AML-193 (cell line): ENCODE results near the gene FRG2.
"Not testable (repeated sequence)": the region's sequence is repeated elsewhere in the genome, so short reads cannot be mapped to it uniquely, and the experiment has no call there.

ENCODE experiments used
- DNase-seq, 2 experiments: peaks; one replicate each; lab custom pipeline; 2025; lab: John Stamatoyannopoulos, UW

FRG2 gene

GRCh38 chr4:190027156-190027555 lies at the start of gene FRG2:
TSS of gene FRG2 (minus strand) at chr4:190027256. CDS start at chr4:190027204, 52 bp downstream.
- DNase-seq, result not testable (repeated sequence)

GRCh38 chr4:190068351-190068750 lies 41.3 kb upstream of the FRG2 start:
- DNase-seq, result not testable (repeated sequence)

GRCh38 chr4:190064805-190065204 lies 37.7 kb upstream of the FRG2 start:
- not testable (repeated sequence) for DNase-seq

GRCh38 chr4:190064342-190064741 lies 37.3 kb upstream of the FRG2 start, which contains the start of gene DBET:
TSS of gene DBET (plus strand) at chr4:190064502.
- DNase-seq, result not testable (repeated sequence)

- not testable (repeated sequence) for DNase-seq
Measured at GRCh38 chr4:190058997-190059396, 31.9 kb upstream of the FRG2 start.

- not testable (repeated sequence) for DNase-seq
Measured at GRCh38 chr4:190049378-190050239, 22.6 kb upstream of the FRG2 start.

- DNase-seq, result not testable (repeated sequence)
Measured at GRCh38 chr4:190047627-190048026, 20.6 kb upstream of the FRG2 start.

- DNase-seq, result not testable (repeated sequence)
Measured at GRCh38 chr4:190040873-190041272, 13.8 kb upstream of the FRG2 start.

GRCh38 chr4:190037704-190038388 lies 10.8 kb upstream of the FRG2 start:
- DNase-seq, result not testable (repeated sequence)

GRCh38 chr4:190031264-190031663 lies 4.2 kb upstream of the FRG2 start:
- not testable (repeated sequence) for DNase-seq

GRCh38 chr4:190022614-190023281 lies 4.3 kb downstream of the FRG2 start:
- not testable (repeated sequence) for DNase-seq

- DNase-seq, result not testable (repeated sequence)
Measured at GRCh38 chr4:190021973-190022372, 5.1 kb downstream of the FRG2 start.

GRCh38 chr4:190020790-190021717 lies 6.0 kb downstream of the FRG2 start:
- no peak for DNase-seq

GRCh38 chr4:190019859-190020463 lies 7.1 kb downstream of the FRG2 start:
- DNase-seq, result not testable (repeated sequence)

GRCh38 chr4:190019023-190019858 lies 7.8 kb downstream of the FRG2 start:
- DNase-seq, result no peak

- DNase-seq, result no peak
Measured at GRCh38 chr4:190018201-190018920, 8.7 kb downstream of the FRG2 start.

GRCh38 chr4:190017357-190018200 lies 9.5 kb downstream of the FRG2 start:
- no peak for DNase-seq
